Measurements from ENCODE around the gene TBX1. TPM values are rescaled to one million over a fixed set of nuclear protein-coding genes. Genes with fewer than 3 reads are reported as not detected.

Gene TBX1
- total RNA-seq, 3 donors from 2014 or later = 0.96 to 9.2 (median 2.9) TPM

DNA sequence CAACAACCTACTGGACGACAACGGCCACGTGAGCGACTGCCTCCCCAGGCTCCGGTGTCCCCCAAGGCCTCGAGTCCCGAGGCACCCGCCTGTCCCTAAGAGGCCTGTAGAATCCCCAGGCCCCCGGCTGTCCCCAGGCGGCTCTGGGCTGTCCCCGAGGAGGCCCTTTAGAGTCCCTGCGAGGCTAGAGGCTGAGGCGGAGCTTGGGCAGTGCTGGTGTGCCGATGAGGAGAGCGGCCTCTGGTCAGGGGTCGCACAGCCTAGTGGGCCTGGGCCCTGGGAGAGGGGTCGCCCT is 3.7 kb downstream of the TBX1 start:
- H3K4me1 ChIP-seq = peaks cover 0 to 4% of the 10 kb centered on the region in 2 donors
- H3K9me3 ChIP-seq = no peaks in the 10 kb centered on the region
- H3K27ac ChIP-seq = peak overlapping the region in 1 of 2 donors; percentile 7
- no peak for DNase-seq (ENCODE audit: low spot score in 2 of 2)
- H3K36me3 ChIP-seq = no peaks in the 10 kb centered on the region
- TF ChIP-seq POLR2A (IDR thresholded peaks at IDR 0.05) (no peak), POLR2AphosphoS5 (IDR thresholded peaks at IDR 0.05) (no peak)
- TF ChIP-seq, protein P1, sequence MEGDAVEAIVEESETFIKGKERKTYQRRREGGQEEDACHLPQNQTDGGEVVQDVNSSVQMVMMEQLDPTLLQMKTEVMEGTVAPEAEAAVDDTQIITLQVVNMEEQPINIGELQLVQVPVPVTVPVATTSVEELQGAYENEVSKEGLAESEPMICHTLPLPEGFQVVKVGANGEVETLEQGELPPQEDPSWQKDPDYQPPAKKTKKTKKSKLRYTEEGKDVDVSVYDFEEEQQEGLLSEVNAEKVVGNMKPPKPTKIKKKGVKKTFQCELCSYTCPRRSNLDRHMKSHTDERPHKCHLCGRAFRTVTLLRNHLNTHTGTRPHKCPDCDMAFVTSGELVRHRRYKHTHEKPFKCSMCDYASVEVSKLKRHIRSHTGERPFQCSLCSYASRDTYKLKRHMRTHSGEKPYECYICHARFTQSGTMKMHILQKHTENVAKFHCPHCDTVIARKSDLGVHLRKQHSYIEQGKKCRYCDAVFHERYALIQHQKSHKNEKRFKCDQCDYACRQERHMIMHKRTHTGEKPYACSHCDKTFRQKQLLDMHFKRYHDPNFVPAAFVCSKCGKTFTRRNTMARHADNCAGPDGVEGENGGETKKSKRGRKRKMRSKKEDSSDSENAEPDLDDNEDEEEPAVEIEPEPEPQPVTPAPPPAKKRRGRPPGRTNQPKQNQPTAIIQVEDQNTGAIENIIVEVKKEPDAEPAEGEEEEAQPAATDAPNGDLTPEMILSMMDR (IDR thresholded peaks at IDR 0.05) = no peak
- no peak overlapping the region for H3K4me3 ChIP-seq
- H3K27me3 ChIP-seq = peaks cover 0 to 31% of the 10 kb centered on the region in 2 donors
- intact Hi-C loops (cut with DNase I; ENCODE audit: low total_unique reads) = no loop called here

DNA sequence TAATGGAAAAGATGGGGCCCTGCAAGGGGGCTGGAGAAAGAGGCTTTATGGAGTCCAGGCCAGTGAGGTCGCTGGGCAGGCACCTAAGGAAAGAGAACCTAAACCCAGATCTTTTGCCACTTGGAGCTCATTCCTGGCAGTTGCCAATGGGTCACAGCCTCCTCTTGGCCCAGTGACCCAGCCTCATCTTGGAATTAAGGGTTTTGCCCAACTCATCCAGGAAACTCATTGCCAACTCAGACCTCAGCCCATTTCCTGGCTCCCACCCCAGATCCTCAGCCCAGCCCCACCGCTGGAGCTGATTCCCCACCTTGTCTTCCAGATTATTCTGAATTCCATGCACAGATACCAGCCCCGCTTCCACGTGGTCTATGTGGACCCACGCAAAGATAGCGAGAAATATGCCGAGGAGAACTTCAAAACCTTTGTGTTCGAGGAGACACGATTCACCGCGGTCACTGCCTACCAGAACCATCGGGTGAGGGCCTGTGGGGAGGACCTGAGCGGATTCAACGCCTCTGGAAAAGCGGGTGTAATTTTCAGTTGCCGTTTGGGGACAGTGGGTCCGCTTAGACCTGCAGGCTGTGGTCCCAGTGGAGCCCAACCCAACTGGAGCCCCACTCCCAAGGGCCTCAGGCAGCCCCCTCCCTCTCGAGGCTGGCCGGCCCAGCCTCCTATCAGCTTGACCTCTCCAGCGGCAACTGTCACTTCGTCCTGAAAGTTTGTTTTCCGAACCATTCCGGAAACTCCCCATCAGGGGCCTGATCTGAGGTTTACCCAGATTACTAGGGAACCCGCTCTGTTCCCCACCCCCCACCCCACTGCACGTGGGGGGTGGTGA is 4.3 kb downstream of the TBX1 start:
- Histone ChIP-seq H3K36me3 (no peaks in the 10 kb centered on the region), H3K9me3 (no peaks in the 10 kb centered on the region), H3K27me3 (peaks cover 0 to 25% of the 10 kb centered on the region in 2 donors), H3K4me1 (peaks cover 0 to 4% of the 10 kb centered on the region in 2 donors), H3K27ac (no peak overlapping the region), H3K4me3 (peak overlapping the region in 1 of 3 donors; percentile 73)
- no peak for DNase-seq (ENCODE audit: low spot score in 2 of 2)
- TF ChIP-seq POLR2A (IDR thresholded peaks at IDR 0.05) (no peak), POLR2AphosphoS5 (IDR thresholded peaks at IDR 0.05) (no peak)
- TF ChIP-seq, protein P1 (IDR thresholded peaks at IDR 0.05) = no peak
- intact Hi-C loops (cut with DNase I; ENCODE audit: low total_unique reads) = no loop called here

DNA sequence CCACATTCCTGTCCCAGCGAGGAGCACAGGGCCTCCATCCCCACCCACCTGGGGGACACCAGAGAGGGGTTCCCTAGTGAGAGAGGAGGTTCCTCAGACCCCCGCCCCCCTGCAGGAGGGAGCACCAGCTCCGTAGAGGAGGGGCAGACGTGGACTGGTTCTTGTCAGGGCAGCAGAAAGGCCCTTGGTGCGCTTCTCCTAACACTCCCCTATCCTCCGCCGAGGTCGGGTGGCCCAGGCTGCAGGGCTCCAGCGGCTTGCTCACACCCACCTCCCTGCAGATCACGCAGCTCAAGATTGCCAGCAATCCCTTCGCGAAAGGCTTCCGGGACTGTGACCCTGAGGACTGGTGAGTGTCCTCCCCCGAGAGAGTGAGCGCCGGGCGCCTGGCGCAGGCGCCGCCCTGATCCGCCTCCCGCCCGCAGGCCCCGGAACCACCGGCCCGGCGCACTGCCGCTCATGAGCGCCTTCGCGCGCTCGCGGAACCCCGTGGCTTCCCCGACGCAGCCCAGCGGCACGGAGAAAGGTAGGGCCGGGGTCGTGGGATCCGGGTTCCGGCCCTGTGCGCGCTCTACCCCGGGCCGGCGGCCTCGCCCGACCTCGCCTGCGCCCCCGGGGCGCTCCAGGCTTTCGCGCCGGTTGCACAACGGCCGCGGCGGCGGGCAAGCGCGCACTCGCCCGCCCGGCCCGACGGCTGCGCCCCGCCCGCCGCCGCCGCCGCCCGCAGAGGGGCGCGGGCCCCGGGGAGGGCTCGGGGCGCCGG is 5.1 kb downstream of the TBX1 start:
- TF ChIP-seq POLR2AphosphoS5 (IDR thresholded peaks at IDR 0.05) (no peak), POLR2A (IDR thresholded peaks at IDR 0.05) (no peak)
- TF ChIP-seq, protein P1 (IDR thresholded peaks at IDR 0.05) = no peak
- no peak for DNase-seq (ENCODE audit: low spot score in 2 of 2)
- intact Hi-C loops (cut with DNase I; ENCODE audit: low total_unique reads) = no loop called here
- Histone ChIP-seq H3K36me3 (no peaks in the 10 kb centered on the region), H3K27me3 (peaks cover 0 to 25% of the 10 kb centered on the region in 2 donors), H3K27ac (peak overlapping the region in 1 of 2 donors; percentile 45), H3K4me3 (peak overlapping the region; percentile 49 to 73 (median 50)), H3K4me1 (peaks cover 0 to 4% of the 10 kb centered on the region in 2 donors), H3K9me3 (no peaks in the 10 kb centered on the region)

DNA sequence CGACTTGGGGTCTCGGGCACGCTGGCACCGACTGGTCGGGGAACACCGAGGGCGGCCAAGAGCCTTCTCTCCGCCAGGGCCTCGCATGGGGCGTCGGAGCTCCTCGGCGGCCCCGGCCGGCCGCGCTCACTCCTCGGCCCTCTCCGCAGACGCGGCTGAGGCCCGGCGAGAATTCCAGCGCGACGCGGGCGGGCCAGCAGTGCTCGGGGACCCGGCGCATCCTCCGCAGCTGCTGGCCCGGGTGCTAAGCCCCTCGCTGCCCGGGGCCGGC is 5.6 kb downstream of the TBX1 start:
- H3K4me3 ChIP-seq = peak overlapping the region; percentile 49 to 73 (median 50)
- H3K36me3 ChIP-seq = no peaks in the 10 kb centered on the region
- intact Hi-C loops (cut with DNase I; ENCODE audit: low total_unique reads) = no loop called here
- TF ChIP-seq POLR2A (IDR thresholded peaks at IDR 0.05) = no peak
- no peak for TF ChIP-seq POLR2AphosphoS5 (IDR thresholded peaks at IDR 0.05)
- TF ChIP-seq, protein P1 (IDR thresholded peaks at IDR 0.05) = no peak
- peaks cover 0 to 4% of the 10 kb centered on the region in 2 donors for H3K4me1 ChIP-seq
- H3K27ac ChIP-seq = peak overlapping the region in 1 of 2 donors; percentile 45
- no peaks in the 10 kb centered on the region for H3K9me3 ChIP-seq
- H3K27me3 ChIP-seq = peaks cover 0 to 25% of the 10 kb centered on the region in 2 donors
- no peak for DNase-seq (ENCODE audit: low spot score in 2 of 2)
